HEK293 (cell line): ENCODE data around the gene CXCL12.

Source experiments
- CTCF ChIA-PET: fragments of 350-600 bp; formaldehyde crosslinking; extraction: SDS; loops from one replicate; lab custom pipeline; 2021; ENCODE audit warnings: antibody characterized with exemption; lab: Yijun Ruan, JAX
- POLR2A ChIA-PET: fragments of 300-600 bp; formaldehyde crosslinking; extraction: SDS; loops from one replicate; lab custom pipeline; 2020; ENCODE audit warnings: antibody characterized with exemption, inconsistent platforms; lab: Yijun Ruan, JAX
- H3K27ac ChIP-seq: fragments of 200-500 bp; sonication (Bioruptor generic); 2 replicates; pipeline ENCODE4 v1.5.1; 2014; ENCODE audit warnings: low read depth, low read length, control low read depth, inconsistent platforms; ENCODE audit errors: extremely low read depth
- H3K36me3 ChIP-seq, 2 experiments: fragments of 200-500 bp in 1 of 2; sonication (Bioruptor generic) in 1 of 2; 1 replicate in 1 of 2; 2 replicates in 1 of 2; pipeline ENCODE4 v1.5.1; 2014 to 2017; ENCODE audit warnings: inconsistent platforms in 2 of 2, low read length in 2 of 2; ENCODE audit not compliant: control insufficient read depth in 2 of 2, insufficient read depth in 1 of 2
- H3K4me1 ChIP-seq: fragments of 200-500 bp; sonication (Bioruptor generic); 2 replicates; pipeline ENCODE4 v1.5.1; 2014; ENCODE audit warnings: mild to moderate bottlenecking, low read length, inconsistent platforms; ENCODE audit not compliant: control insufficient read depth, insufficient read depth
- H3K4me3 ChIP-seq: 2 replicates; pipeline ENCODE4 v1.5.1; 2011; ENCODE audit warnings: low read depth, mild to moderate bottlenecking, control low read depth, low read length, moderate library complexity
- H3K9me3 ChIP-seq: fragments of 200-500 bp; sonication (Bioruptor generic); 2 replicates; pipeline ENCODE4 v1.5.1; 2014; ENCODE audit warnings: low read depth, low read length, inconsistent platforms; ENCODE audit not compliant: control insufficient read depth, insufficient read depth
- ATF2 ChIP-seq: fragments of 450-650 bp; formaldehyde crosslinking; IDR thresholded peaks from 2 replicates; pipeline ENCODE4 v1.5.1; 2016; ENCODE audit warnings: missing biosample characterization, missing genetic modification characterization, low read depth
- GLIS1 ChIP-seq: fragments of 450-650 bp; formaldehyde crosslinking; IDR thresholded peaks from 2 replicates; pipeline ENCODE4 v1.5.1; 2016; ENCODE audit warnings: missing biosample characterization, missing genetic modification characterization
- HOXC10 ChIP-seq: sonication (generic); formaldehyde crosslinking; IDR thresholded peaks from 2 replicates; pipeline ENCODE4 v1.8.1; 2023; ENCODE audit warnings: mild to moderate bottlenecking, missing genetic modification reagents
- HOXD13 ChIP-seq: sonication (generic); formaldehyde crosslinking; IDR thresholded peaks from 2 replicates; pipeline ENCODE4 v1.8.0; 2022; ENCODE audit warnings: missing genetic modification reagents, borderline replicate concordance
- IKZF3 ChIP-seq: fragments of 450-650 bp; IDR thresholded peaks from 2 replicates; pipeline ENCODE4 v1.5.0; 2018; ENCODE audit warnings: missing biosample characterization, mild to moderate bottlenecking, missing genetic modification characterization, moderate library complexity
- REPIN1 ChIP-seq: fragments of 450-650 bp; formaldehyde crosslinking; IDR thresholded peaks from 2 replicates; pipeline ENCODE4 v1.5.1; 2017; ENCODE audit warnings: missing biosample characterization, missing genetic modification characterization, low read depth
- REST ChIP-seq: fragments of 450-650 bp; formaldehyde crosslinking; IDR thresholded peaks from 2 replicates; pipeline ENCODE4 v1.5.1; 2016; ENCODE audit warnings: missing biosample characterization, missing genetic modification characterization
- SETDB1 ChIP-seq: IDR thresholded peaks from one replicate; pipeline ENCODE4 v1.6.1; 2017; ENCODE audit warnings: mild to moderate bottlenecking, low read length, moderate library complexity, mixed read lengths; ENCODE audit not compliant: insufficient read length
- YY2 ChIP-seq: fragments of 450-650 bp; formaldehyde crosslinking; IDR thresholded peaks from 2 replicates; pipeline ENCODE4 v1.5.1; 2016; ENCODE audit warnings: missing biosample characterization, missing genetic modification characterization
- ZBTB48 ChIP-seq: fragments of 450-650 bp; formaldehyde crosslinking; IDR thresholded peaks from 2 replicates; pipeline ENCODE4 v1.5.1; 2016; ENCODE audit warnings: missing biosample characterization, missing genetic modification characterization
- ZEB2 ChIP-seq: fragments of 450-650 bp; formaldehyde crosslinking; IDR thresholded peaks from 2 replicates; pipeline ENCODE4 v1.5.1; 2016; ENCODE audit warnings: missing biosample characterization, missing genetic modification characterization
- ZNF133 ChIP-seq: fragments of 450-650 bp; formaldehyde crosslinking; IDR thresholded peaks from 2 replicates; pipeline ENCODE4 v1.5.1; 2016; ENCODE audit warnings: missing biosample characterization, missing genetic modification characterization
- ZNF169 ChIP-seq: fragments of 450-650 bp; formaldehyde crosslinking; IDR thresholded peaks from 2 replicates; pipeline ENCODE4 v1.5.1; 2016; ENCODE audit warnings: missing biosample characterization, missing genetic modification characterization
- ZNF19 ChIP-seq: fragments of 450-650 bp; formaldehyde crosslinking; IDR thresholded peaks from 2 replicates; pipeline ENCODE4; 2016; ENCODE audit warnings: missing biosample characterization, missing genetic modification characterization, low read depth
- ZNF214 ChIP-seq: fragments of 450-650 bp; formaldehyde crosslinking; IDR thresholded peaks from 2 replicates; pipeline ENCODE4 v1.5.1; 2017; ENCODE audit warnings: missing biosample characterization, mild to moderate bottlenecking, missing genetic modification characterization, borderline replicate concordance
- ZNF473 ChIP-seq: fragments of 450-650 bp; formaldehyde crosslinking; IDR thresholded peaks from 2 replicates; pipeline ENCODE4 v1.5.1; 2017; ENCODE audit warnings: missing biosample characterization, missing genetic modification characterization
- ZNF76 ChIP-seq: fragments of 450-650 bp; formaldehyde crosslinking; IDR thresholded peaks from 2 replicates; pipeline ENCODE4; 2016; ENCODE audit warnings: low read depth, missing biosample characterization, missing genetic modification characterization, borderline replicate concordance
- ZNF830 ChIP-seq: fragments of 450-650 bp; IDR thresholded peaks from 2 replicates; pipeline ENCODE4 v1.5.0; 2018; ENCODE audit warnings: missing biosample characterization, missing genetic modification characterization, low read depth, mild to moderate bottlenecking, moderate library complexity
- ZSCAN18 ChIP-seq: fragments of 450-650 bp; formaldehyde crosslinking; IDR thresholded peaks from 2 replicates; pipeline ENCODE4 v1.5.1; 2016; ENCODE audit warnings: missing biosample characterization, missing genetic modification characterization

Gene CXCL12

GRCh38 chr10:44380829-44381600 lies 3.9 kb downstream of the CXCL12 start:
- no peak overlapping the region for H3K27ac ChIP-seq
- no peak overlapping the region for H3K4me3 ChIP-seq
- POLR2A ChIA-PET, result no interaction called here
- TF ChIP-seq ZNF76 (tag by site-specific recombination) (no peak), REST (tag by site-specific recombination) (peak; percentile 64)
- TF ChIP-seq, all 188 proteins: peak for 1
- Histone ChIP-seq H3K4me1 (peaks cover 11% of the 10 kb centered on the region), H3K36me3 (no peaks in the 10 kb centered on the region), H3K9me3 (no peaks in the 10 kb centered on the region)
- CTCF ChIA-PET, result interaction anchor here (0.6 kb wide), 4 partner anchors 69 to 907 kb away, joined by 3 to 4 read pairs (median 3); no protein-coding TSS in a partner anchor

- POLR2A ChIA-PET, result no interaction called here
- Histone ChIP-seq H3K4me3 (no peak overlapping the region), H3K9me3 (no peaks in the 10 kb centered on the region), H3K27ac (no peak overlapping the region), H3K36me3 (no peaks in the 10 kb centered on the region), H3K4me1 (peaks cover 11% of the 10 kb centered on the region)
- CTCF ChIA-PET, result interaction anchor here (1.2 to 1.5 kb wide), 2 partner anchors 68 to 690 kb away, joined by 3 read pairs; no protein-coding TSS in a partner anchor
- TF ChIP-seq ATF2 (tag by site-specific recombination), result no peak
- no peak for TF ChIP-seq ZSCAN18 (tag by site-specific recombination)
- TF ChIP-seq ZNF830, result no peak
- TF ChIP-seq IKZF3, result no peak
- no peak for TF ChIP-seq ZEB2 (tag by site-specific recombination)
- TF ChIP-seq ZNF133, result no peak
- TF ChIP-seq ZBTB48 (tag by site-specific recombination), result no peak
- TF ChIP-seq YY2 (tag by site-specific recombination), result no peak
- no peak for TF ChIP-seq ZNF473
- TF ChIP-seq REPIN1, result no peak
- TF ChIP-seq HOXD13 (CRISPR knock-in tag), result no peak
- no peak for TF ChIP-seq ZNF19 (tag by site-specific recombination)
- TF ChIP-seq ZNF214 (tag by site-specific recombination), result no peak
- no peak for TF ChIP-seq ZNF169
- TF ChIP-seq HOXC10 (CRISPR knock-in tag), result no peak
- no peak for TF ChIP-seq SETDB1
- no peak for TF ChIP-seq GLIS1 (tag by site-specific recombination)
Measured at GRCh38 chr10:44379907-44380306, 5.0 kb downstream of the CXCL12 start.
